Measurements from ENCODE around the gene USP2.

GRCh38 chr11:119419834-119420492 is 38.5 kb upstream of the USP2 start:
- no peak for TF ChIP-seq POLR2AphosphoS5 (IDR thresholded peaks at IDR 0.05)
- TF ChIP-seq CTCF (IDR thresholded peaks at IDR 0.05): no peak
